Measurements from ENCODE around the gene SLC2A11.

SLC2A11 gene

DNA sequence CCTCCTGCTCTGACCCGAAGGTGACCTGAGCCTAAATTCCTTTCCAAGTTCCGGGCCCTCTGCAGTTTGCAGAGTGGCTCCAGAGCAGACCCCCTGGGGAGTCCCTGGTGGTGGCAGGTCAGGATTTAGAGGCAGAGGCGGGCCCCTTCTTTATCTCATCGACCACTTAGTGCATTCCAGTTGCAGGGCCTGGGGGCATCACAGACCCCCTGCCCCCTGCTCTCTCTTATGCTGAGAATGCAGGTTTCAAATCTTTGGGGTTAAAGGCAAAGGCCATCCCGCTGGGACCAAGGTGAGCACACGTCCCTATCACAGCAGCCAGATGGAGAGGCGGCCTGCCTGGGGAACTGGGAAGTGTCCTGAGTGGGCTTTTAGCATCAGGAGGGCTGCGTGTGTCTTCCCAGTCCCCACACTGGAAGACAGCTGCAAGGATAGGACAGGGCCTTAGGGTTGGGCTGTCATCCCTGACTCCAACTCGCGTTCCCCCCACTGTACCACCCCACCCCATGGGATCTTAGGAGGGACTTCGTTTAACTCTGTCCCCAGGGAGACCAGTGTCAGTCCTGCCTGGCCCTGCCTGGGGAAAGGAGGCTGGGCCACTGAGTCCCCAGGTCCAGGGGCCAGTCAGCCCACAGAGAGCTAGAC is 30.2 kb upstream of the SLC2A11 start:
- TF ChIP-seq ZNF274 (IDR thresholded peaks at IDR 0.05; ENCODE audit: low read depth, low read length), result no peak
- H3K4me3 ChIP-seq (ENCODE audit: low read length), result no peak overlapping the region

GRCh38 chr22:23828800-23829680 is 28.6 kb upstream of the SLC2A11 start:
- H3K4me3 ChIP-seq (ENCODE audit: low read length), result no peak overlapping the region
- TF ChIP-seq ZNF274 (IDR thresholded peaks at IDR 0.05; ENCODE audit: low read depth, low read length), result no peak

GRCh38 chr22:23829845-23830372 is 27.8 kb upstream of the SLC2A11 start:
- H3K4me3 ChIP-seq (ENCODE audit: low read length), result no peak overlapping the region
- TF ChIP-seq ZNF274 (IDR thresholded peaks at IDR 0.05; ENCODE audit: low read depth, low read length), result no peak

DNA sequence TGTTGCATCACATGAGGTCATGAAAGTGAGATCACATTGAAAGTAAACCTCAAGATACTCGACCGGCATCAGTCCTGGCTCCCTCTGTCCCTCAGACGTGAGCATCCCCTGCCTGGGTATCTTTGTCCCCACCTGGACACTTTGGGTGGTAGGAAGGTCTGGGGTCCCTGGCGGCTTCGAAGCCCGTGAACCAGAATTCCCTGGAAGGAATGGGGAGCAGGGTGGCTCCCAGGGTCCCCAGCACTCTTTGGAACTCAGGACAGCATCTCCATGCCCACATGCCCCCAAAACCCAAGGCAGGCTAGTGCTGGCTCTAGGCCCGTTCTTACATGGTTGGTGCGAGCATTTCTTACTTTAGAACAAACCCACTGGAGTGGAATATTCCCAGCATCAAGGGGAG is 26.4 kb upstream of the SLC2A11 start:
- no peak for TF ChIP-seq ZNF274 (IDR thresholded peaks at IDR 0.05; ENCODE audit: low read depth, low read length)
- no peak overlapping the region for H3K4me3 ChIP-seq (ENCODE audit: low read length)

DNA sequence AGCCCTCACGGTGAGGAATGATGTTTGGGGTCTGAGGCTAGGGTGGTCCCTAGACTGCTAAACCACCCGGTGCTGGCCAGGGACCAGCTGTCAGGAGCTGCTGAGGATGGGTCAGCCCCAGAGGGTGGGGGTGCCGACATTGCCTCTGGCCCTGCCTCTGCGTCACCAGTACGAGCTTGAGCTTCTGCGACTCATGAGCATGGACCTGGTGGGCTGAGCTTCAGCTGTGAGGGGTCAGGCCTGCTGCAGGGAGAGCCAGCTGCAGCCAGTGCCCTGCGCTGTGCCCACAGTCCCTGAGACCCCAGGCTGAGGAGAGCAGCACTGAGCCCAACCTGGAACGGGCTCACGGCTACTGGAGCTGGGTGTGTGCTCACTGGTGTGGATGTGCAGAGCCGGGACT is 25.9 kb upstream of the SLC2A11 start:
- no peak for TF ChIP-seq ZNF274 (IDR thresholded peaks at IDR 0.05; ENCODE audit: low read depth, low read length)
- H3K4me3 ChIP-seq (ENCODE audit: low read length), result no peak overlapping the region

- no peak for TF ChIP-seq ZNF274 (IDR thresholded peaks at IDR 0.05; ENCODE audit: low read depth, low read length)
Observed at GRCh38 chr22:23832226-23833016, 25.3 kb upstream of the SLC2A11 start.

GRCh38 chr22:23833017-23833751 is 24.5 kb upstream of the SLC2A11 start:
- no peak overlapping the region for H3K4me3 ChIP-seq (ENCODE audit: low read length)
- TF ChIP-seq ZNF274 (IDR thresholded peaks at IDR 0.05; ENCODE audit: low read depth, low read length), result no peak

More at GRCh38 chr22:23832226-23833016, 25.3 kb upstream of the SLC2A11 start:
- no peak overlapping the region for H3K4me3 ChIP-seq (ENCODE audit: low read length)

GRCh38 chr22:23833911-23834317 is 23.8 kb upstream of the SLC2A11 start:
- H3K4me3 ChIP-seq (ENCODE audit: low read length), result no peak overlapping the region
- TF ChIP-seq ZNF274 (IDR thresholded peaks at IDR 0.05; ENCODE audit: low read depth, low read length), result no peak

DNA sequence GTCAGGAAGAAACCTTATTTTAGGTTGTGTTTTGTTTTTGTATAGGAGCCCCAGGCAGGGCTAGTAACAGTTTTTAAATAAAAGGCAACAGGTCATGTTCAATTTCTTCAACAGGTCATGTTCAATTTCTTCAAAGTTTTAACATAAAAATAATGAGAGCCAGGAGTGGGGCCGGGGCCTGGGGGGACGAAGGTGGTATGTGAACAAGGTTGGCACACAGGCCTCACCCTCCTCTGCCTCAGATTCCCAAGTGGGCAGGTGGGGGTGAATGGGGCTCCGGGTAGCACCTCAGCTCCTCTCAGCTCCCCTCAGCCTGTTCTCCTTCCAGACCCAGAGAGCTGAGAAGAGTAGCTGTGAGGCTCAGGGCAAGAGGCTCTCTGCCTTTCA is 23.3 kb upstream of the SLC2A11 start:
- no peak for TF ChIP-seq ZNF274 (IDR thresholded peaks at IDR 0.05; ENCODE audit: low read depth, low read length)
- no peak overlapping the region for H3K4me3 ChIP-seq (ENCODE audit: low read length)

DNA sequence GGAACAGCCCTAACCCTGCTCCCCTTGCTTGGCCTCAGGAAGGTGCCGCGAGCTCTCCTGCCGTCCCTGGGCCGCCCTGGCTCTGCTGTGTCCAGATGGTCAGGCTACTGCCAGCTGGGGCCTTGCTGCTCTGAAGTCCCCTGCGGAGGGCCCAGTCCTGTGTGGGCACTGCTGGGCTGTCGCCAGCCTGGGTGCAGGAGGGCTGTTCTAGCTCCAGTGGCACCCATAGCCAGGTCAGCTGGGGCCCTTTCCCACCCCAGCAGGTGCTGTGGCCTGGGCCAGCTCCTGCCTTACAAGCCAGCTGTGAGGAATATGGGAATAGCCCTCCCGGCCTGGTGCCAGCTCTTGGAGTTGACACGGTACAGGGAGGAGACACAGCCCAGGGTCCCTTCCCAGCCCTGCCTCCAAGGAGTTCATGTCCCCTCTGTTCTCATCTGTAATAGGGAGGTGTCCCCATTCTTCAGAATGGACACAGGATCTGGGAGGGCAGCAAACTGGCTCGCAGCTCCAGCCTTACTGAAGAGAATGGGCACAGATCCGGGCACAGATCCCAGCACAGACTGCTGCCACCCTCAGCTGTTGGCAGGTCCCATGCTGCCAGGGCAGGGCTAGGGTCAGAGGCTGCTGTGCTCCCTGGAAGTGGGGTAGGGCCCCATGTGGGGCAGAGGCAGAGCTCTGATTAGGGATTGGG is 22.7 kb upstream of the SLC2A11 start:
- H3K4me3 ChIP-seq (ENCODE audit: low read length), result no peak overlapping the region
- TF ChIP-seq ZNF274 (IDR thresholded peaks at IDR 0.05; ENCODE audit: low read depth, low read length), result no peak

DNA sequence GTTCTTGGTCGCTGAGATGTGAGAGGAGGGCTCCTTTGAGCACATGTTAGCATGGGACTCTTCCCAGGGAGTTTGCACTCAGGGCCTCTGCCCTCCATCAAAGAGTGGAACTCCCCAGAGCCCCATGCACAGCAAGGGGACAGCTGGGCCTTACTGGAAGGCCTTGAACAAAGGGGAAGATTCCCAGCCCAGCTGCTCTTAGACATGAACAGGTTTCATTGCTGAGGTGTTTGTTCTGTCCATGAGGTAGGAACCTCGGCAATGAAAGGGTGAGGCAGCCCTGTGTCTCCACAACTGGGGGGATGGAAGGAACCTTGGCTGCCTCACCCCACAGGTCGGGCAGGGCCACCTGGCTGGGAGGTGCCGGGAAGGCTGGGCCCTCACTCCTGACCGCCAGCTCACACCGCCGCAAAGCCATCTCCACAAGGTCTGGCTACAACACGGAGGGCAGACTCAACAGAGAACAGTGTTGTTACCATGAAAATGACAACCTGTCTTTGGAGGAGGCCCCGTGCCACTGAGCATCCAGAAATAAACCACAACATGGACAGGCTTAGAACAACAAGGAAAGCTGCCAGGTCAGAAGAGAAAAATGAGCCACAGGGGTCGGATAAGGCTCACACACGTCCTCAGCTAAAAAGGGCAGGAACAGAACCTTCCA is 22.1 kb upstream of the SLC2A11 start:
- TF ChIP-seq ZNF274 (IDR thresholded peaks at IDR 0.05; ENCODE audit: low read depth, low read length), result no peak
- H3K4me3 ChIP-seq (ENCODE audit: low read length), result no peak overlapping the region

GRCh38 chr22:23836281-23836680 is 21.4 kb upstream of the SLC2A11 start:
- no peak for TF ChIP-seq ZNF274 (IDR thresholded peaks at IDR 0.05; ENCODE audit: low read depth, low read length)
- H3K4me3 ChIP-seq (ENCODE audit: low read length), result no peak overlapping the region

Data from GM08714 (cell line).